SK-N-SH treated with all-trans-retinoic acid at 6 μM for 48 hours (cell line): ENCODE measurements around the gene KIAA1671.

Experiments used
- ATAC-seq: fragments of 200-7000 bp; cut with Tn5 transposase; 3 replicates; pipeline ENCODE4 v1.9.1; 2020; ENCODE audit warnings: mild to moderate bottlenecking, moderate library complexity
- BACH2 ChIP-seq: fragments of 250-450 bp; sonication (Bioruptor Pico); IDR thresholded peaks from 2 replicates; pipeline ENCODE4 v1.9.0; 2021; ENCODE audit warnings: mild to moderate bottlenecking, borderline replicate concordance
- CREB5 ChIP-seq: fragments of 250-450 bp; sonication (Bioruptor Pico); IDR thresholded peaks from 2 replicates; pipeline ENCODE4 v1.5.1; 2020; ENCODE audit warnings: low read depth, mild to moderate bottlenecking, moderate library complexity
- CSDC2 ChIP-seq: fragments of 250-450 bp; sonication (Bioruptor Pico); IDR thresholded peaks from 2 replicates; pipeline ENCODE4 v1.5.0; 2020; ENCODE audit warnings: mild to moderate bottlenecking, moderate library complexity
- CSRNP3 ChIP-seq: fragments of 250-450 bp; sonication (Bioruptor Pico); IDR thresholded peaks from 2 replicates; pipeline ENCODE4 v1.5.1; 2021; ENCODE audit warnings: mild to moderate bottlenecking, moderate library complexity
- GLIS3 ChIP-seq: fragments of 250-450 bp; sonication (Bioruptor Pico); IDR thresholded peaks from 2 replicates; pipeline ENCODE4 v1.5.0; 2020; ENCODE audit warnings: mild to moderate bottlenecking, moderate library complexity
- ISL1 ChIP-seq: fragments of 250-450 bp; sonication (Bioruptor Pico); IDR thresholded peaks from 2 replicates; pipeline ENCODE4 v2.1.2; 2022; ENCODE audit warnings: mild to moderate bottlenecking, moderate library complexity
- OSR1 ChIP-seq: fragments of 250-450 bp; sonication (Bioruptor Pico); IDR thresholded peaks from 2 replicates; pipeline ENCODE4 v1.8.0; 2022; ENCODE audit warnings: moderate library complexity, mild to moderate bottlenecking, inconsistent platforms
- PATZ1 ChIP-seq: fragments of 250-450 bp; sonication (Bioruptor Pico); IDR thresholded peaks from 2 replicates; pipeline ENCODE4 v1.8.0; 2020; ENCODE audit warnings: mild to moderate bottlenecking, moderate library complexity, borderline replicate concordance
- POU6F1 ChIP-seq: fragments of 250-450 bp; sonication (Bioruptor Pico); IDR thresholded peaks from 2 replicates; pipeline ENCODE4 v1.8.0; 2021; ENCODE audit warnings: low read depth, mild to moderate bottlenecking, moderate library complexity, borderline replicate concordance
- PPARA ChIP-seq: fragments of 250-450 bp; sonication (Bioruptor Pico); IDR thresholded peaks from 2 replicates; pipeline ENCODE4 v1.5.0; 2020; ENCODE audit warnings: mild to moderate bottlenecking, borderline replicate concordance
- RARB ChIP-seq: fragments of 250-450 bp; sonication (Bioruptor Pico); IDR thresholded peaks from 2 replicates; pipeline ENCODE4 v1.8.0; 2021; ENCODE audit warnings: mild to moderate bottlenecking, moderate library complexity
- SNAI2 ChIP-seq: fragments of 250-450 bp; sonication (Bioruptor Pico); IDR thresholded peaks from 2 replicates; pipeline ENCODE4 v1.5.0; 2020; ENCODE audit warnings: mild to moderate bottlenecking, moderate library complexity
- TCF4 ChIP-seq: fragments of 250-450 bp; sonication (Bioruptor Pico); IDR thresholded peaks from 2 replicates; pipeline ENCODE4 v1.8.0; 2021; ENCODE audit warnings: mild to moderate bottlenecking, moderate library complexity, borderline replicate concordance
- TOX ChIP-seq: fragments of 250-450 bp; sonication (Bioruptor Pico); IDR thresholded peaks from 2 replicates; pipeline ENCODE4 v1.8.0; 2021; ENCODE audit warnings: mild to moderate bottlenecking, moderate library complexity, borderline replicate concordance
- TSHZ2 ChIP-seq: fragments of 250-450 bp; sonication (Bioruptor Pico); IDR thresholded peaks from 2 replicates; pipeline ENCODE4 v1.5.0; 2020; ENCODE audit warnings: mild to moderate bottlenecking, moderate library complexity
- ZC3H10 ChIP-seq: fragments of 250-450 bp; sonication (Bioruptor Pico); IDR thresholded peaks from 2 replicates; pipeline ENCODE4 v1.5.1; 2021; ENCODE audit warnings: mild to moderate bottlenecking, moderate library complexity
- ZFP3 ChIP-seq: fragments of 250-450 bp; sonication (Bioruptor Pico); IDR thresholded peaks from 2 replicates; pipeline ENCODE4 v1.5.0; 2020; ENCODE audit warnings: mild to moderate bottlenecking, moderate library complexity
- ZFP30 ChIP-seq: fragments of 450-650 bp; formaldehyde crosslinking; IDR thresholded peaks from 2 replicates; pipeline ENCODE4 v1.5.0; 2022; ENCODE audit warnings: mild to moderate bottlenecking, moderate library complexity
- ZNF565 ChIP-seq: fragments of 450-650 bp; formaldehyde crosslinking; conservative IDR thresholded peaks from 2 replicates; pipeline ENCODE4 v1.5.0; 2020; ENCODE audit warnings: low read depth, mild to moderate bottlenecking, moderate library complexity
- ZNF8 ChIP-seq: fragments of 450-650 bp; formaldehyde crosslinking; IDR thresholded peaks from 2 replicates; pipeline ENCODE4 v1.5.0; 2020; ENCODE audit warnings: mild to moderate bottlenecking, moderate library complexity

Gene KIAA1671

GRCh38 chr22:25080855-25081254 is 128.3 kb downstream of the KIAA1671 start:
- TF ChIP-seq TOX (CRISPR knock-in tag) (no peak), BACH2 (no peak), PATZ1 (CRISPR knock-in tag) (no peak)
- ATAC-seq: no peak

GRCh38 chr22:25081409-25081824 is 128.9 kb downstream of the KIAA1671 start:
- ATAC-seq: peak; percentile 69
- TF ChIP-seq TCF4 (CRISPR knock-in tag): no peak
- TF ChIP-seq CSDC2 (CRISPR knock-in tag): no peak
- no peak for TF ChIP-seq CREB5 (CRISPR knock-in tag)
- TF ChIP-seq TSHZ2 (CRISPR knock-in tag): no peak
- TF ChIP-seq PPARA (CRISPR knock-in tag): no peak
- TF ChIP-seq BACH2: no peak
- TF ChIP-seq CSRNP3 (CRISPR knock-in tag): no peak
- TF ChIP-seq TOX (CRISPR knock-in tag): no peak
- no peak for TF ChIP-seq ZC3H10 (CRISPR knock-in tag)
- TF ChIP-seq GLIS3 (CRISPR knock-in tag): no peak
- TF ChIP-seq ZFP3: no peak
- TF ChIP-seq SNAI2 (CRISPR knock-in tag): no peak
- TF ChIP-seq ZFP30 (CRISPR knock-in tag): no peak
- no peak for TF ChIP-seq PATZ1 (CRISPR knock-in tag)
- no peak for TF ChIP-seq RARB (CRISPR knock-in tag)
- TF ChIP-seq ISL1 (CRISPR knock-in tag): no peak
- no peak for TF ChIP-seq OSR1 (CRISPR knock-in tag)
- no peak for TF ChIP-seq POU6F1 (CRISPR knock-in tag)
- TF ChIP-seq ZNF565 (CRISPR knock-in tag): no peak
- TF ChIP-seq ZNF8 (CRISPR knock-in tag): no peak
- TF ChIP-seq, all 23 proteins: peak for 0

GRCh38 chr22:25082096-25082495 is 129.6 kb downstream of the KIAA1671 start:
- no peak for ATAC-seq
- TF ChIP-seq SNAI2 (CRISPR knock-in tag) (no peak), CSRNP3 (CRISPR knock-in tag) (no peak), ZNF565 (CRISPR knock-in tag) (no peak), ZC3H10 (CRISPR knock-in tag) (no peak), OSR1 (CRISPR knock-in tag) (no peak), TOX (CRISPR knock-in tag) (no peak), PATZ1 (CRISPR knock-in tag) (no peak), GLIS3 (CRISPR knock-in tag) (no peak), CSDC2 (CRISPR knock-in tag) (no peak), ZFP3 (no peak), ISL1 (CRISPR knock-in tag) (no peak), PPARA (CRISPR knock-in tag) (no peak), TCF4 (CRISPR knock-in tag) (no peak)
